Islet of Langerhans (tissue), 1 donor: ENCODE data around the gene SLC38A2.

Source experiments
- FAIRE-seq: peaks from one replicate; lab custom pipeline; 2011; peaks lifted over from hg19 to GRCh38; lab: Jason Lieb, UNC

SLC38A2 gene

DNA sequence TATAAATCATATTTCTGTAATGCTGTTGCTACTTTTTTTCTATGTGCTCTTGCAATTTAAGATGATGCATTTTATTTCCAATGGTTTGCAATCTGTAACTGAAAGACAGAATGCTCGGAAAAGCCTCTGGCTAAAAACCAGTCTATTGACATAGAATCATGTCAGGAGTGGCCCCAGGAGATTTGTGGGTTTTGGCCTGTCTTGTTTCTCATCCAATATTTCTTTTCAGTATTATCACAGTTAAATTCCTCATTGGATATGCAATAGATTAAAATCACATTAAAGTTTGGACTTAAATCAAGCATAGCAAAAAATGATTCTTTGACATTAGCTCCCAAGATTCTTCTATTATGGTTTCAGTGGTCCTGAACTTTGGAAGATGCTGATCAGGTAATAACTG, 19.1 kb upstream of the SLC38A2 start:
- FAIRE-seq, result no peak

- FAIRE-seq, result no peak
These were observed 18.3 kb upstream of the SLC38A2 start for GRCh38 chr12:46390881-46391280.

- no peak for FAIRE-seq
These were observed 17.7 kb upstream of the SLC38A2 start for GRCh38 chr12:46390304-46390703.

GRCh38 chr12:46389031-46389616, 16.6 kb upstream of the SLC38A2 start:
- no peak for FAIRE-seq

GRCh38 chr12:46388427-46389021, 16.0 kb upstream of the SLC38A2 start:
- no peak for FAIRE-seq

GRCh38 chr12:46387670-46388069, 15.1 kb upstream of the SLC38A2 start:
- FAIRE-seq, result no peak

GRCh38 chr12:46386877-46387629, 14.5 kb upstream of the SLC38A2 start:
- no peak for FAIRE-seq

- no peak for FAIRE-seq
These were observed 13.8 kb upstream of the SLC38A2 start for GRCh38 chr12:46386360-46386867.

DNA sequence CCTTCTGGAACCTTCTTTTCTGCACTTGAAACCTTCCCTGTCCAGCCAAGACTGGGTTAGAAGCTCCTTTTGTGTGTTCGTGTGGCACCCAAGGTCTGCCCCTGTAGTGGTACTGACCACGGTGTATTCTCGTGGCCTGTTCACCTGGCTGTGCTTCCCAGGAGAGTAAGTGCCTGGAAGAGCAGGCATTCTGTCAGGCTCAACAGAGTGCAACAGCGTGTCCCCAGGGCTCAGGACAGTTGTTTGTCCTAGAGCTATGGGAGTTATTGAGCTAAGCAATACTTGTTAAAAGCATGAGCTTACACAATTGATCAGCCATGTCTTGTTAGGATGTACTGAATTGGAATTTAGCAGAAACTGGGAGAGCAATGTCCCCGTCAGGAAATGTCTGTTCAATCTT, 12.9 kb upstream of the SLC38A2 start:
- FAIRE-seq, result no peak

- FAIRE-seq, result no peak
These were observed 12.1 kb upstream of the SLC38A2 start for GRCh38 chr12:46384451-46385309.

- FAIRE-seq, result no peak
These were observed 11.3 kb upstream of the SLC38A2 start for GRCh38 chr12:46383654-46384450.

- no peak for FAIRE-seq
These were observed 10.5 kb upstream of the SLC38A2 start for GRCh38 chr12:46382964-46383653.

DNA sequence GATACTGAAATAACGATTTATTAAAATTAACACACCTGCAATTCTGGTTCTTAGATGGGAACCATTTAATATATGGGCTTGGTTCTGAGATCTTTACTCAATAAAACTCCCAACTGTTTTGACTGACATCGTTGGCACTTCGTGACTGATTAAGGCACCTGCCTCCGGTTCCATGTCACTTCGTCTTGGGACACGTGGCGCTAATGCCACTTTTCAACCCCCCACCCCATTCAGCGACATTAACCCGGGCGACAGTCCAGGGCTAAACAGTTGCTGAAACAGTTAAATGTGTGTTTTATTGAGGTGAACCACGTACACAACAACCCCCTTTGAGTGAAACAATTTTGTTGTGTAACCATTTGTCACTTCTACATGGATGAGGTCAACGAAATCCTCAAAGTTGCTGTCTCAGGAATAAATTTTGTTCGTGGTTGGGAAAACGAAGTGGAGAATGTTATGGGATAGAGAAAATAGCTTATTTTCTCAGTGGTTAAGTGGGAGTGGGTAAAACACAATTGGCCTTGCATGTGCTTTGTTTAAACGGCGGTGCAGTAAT, 9.9 kb upstream of the SLC38A2 start:
- no peak for FAIRE-seq

DNA sequence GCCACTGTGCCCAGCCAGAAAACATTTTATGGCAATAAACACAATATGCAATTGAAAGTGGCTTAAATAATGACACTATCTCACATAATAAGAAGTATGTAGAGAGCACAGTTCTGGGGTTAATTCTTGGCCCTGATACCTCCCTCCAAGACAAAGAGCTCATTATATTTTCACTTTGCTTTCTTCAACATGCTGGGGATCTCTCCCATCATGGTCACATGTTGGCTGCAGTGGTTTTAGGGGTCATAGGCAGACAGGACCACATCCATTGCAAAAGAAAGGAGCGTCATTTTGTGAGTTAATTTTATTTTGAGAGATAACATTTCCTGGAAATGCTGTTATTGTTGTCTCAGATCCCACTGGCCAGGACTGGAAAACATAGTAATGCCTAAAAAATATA, 8.3 kb upstream of the SLC38A2 start:
- no peak for FAIRE-seq

DNA sequence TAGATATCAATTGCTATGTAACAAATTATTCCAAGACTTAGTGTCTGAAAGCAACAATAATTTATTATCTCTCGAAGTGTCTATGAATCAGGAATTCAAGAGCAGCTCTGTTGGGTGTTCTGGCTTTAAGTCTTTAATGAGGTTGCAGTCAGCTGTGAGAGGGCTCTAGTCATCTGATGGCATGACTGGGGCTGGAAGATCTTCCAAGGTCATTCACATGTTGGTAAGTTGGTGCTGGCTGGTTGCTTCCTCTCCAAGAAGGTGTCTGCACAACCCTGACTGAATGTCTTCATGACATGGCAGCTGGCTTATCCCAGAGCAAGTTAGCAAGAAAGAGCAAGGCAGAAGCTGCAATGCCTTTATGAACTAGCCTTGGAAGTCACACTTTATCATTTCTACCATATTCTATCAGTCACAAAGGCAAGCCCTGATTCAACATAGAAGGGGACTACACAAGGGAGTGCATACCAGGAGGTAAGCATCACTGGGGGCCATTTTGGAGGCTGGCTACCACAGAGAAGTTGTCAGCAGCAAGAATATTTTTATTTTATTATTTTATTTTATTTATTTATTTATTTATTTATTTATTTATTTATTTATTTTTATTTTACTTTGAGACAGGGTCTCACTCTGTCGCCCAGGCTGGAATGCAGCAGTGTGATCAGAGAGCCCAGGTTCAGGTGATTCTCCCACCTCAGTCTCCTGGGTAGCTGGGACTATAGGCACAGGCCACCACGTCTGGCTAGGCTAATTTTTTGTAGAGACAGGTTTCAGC, 7.6 kb upstream of the SLC38A2 start:
- FAIRE-seq, result no peak

GRCh38 chr12:46379352-46379751, 6.8 kb upstream of the SLC38A2 start:
- FAIRE-seq, result no peak

GRCh38 chr12:46378530-46378929, 6.0 kb upstream of the SLC38A2 start:
- FAIRE-seq, result no peak

- FAIRE-seq, result no peak
These were observed 5.1 kb upstream of the SLC38A2 start for GRCh38 chr12:46377678-46378077.

DNA sequence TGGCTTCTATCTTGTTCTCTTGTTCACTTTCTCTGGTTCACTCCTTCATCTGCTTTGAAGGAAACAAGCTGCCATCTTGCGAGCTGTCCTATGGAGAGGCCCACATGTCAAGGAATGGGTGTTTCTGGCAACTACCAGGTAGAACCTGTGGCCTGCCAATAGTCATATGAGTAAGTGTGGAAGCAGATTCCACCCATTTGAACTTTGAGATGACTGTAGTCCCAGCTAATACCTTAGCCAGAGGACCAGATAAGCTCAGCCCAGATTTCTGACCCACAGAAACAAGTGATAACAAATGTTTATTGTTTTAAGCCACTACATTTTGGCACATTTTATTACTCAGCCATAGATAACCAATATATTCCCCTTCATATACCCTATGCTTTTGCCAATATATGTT, 4.0 kb upstream of the SLC38A2 start:
- no peak for FAIRE-seq

DNA sequence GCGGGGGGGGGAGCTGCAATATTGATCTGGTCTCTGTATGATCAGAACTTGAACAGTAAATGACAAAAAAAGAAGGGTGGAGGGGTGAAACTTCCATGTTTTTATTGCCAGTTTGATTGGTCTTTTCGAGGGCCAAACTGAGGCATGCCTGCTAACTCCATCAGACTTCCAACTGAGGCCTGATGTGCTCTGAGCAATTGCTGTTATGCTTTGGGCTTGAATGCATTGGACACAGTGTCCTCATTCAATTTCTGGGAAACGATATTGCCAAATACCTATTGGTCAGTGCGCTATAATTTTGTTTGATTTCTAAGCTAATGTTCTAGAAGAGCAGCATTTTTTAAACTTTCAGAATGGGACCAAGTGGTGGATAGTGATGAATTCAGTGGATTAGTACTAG, 2.1 kb upstream of the SLC38A2 start:
- FAIRE-seq, result no peak
